GM12875 (cell line): ENCODE data around the gene PRKN.

Experiments used
- H3K4me3 ChIP-seq: one replicate; pipeline ENCODE4 v1.5.1; 2011; ENCODE audit warnings: low read depth, low read length, control low read depth
- CTCF ChIP-seq: IDR thresholded peaks from 2 replicates; pipeline ENCODE4 v1.5.1; 2011; ENCODE audit warnings: low read depth, mild to moderate bottlenecking, control low read depth, inconsistent platforms, low read length, moderate library complexity, borderline replicate concordance; ENCODE audit not compliant: insufficient read depth

Gene PRKN

DNA sequence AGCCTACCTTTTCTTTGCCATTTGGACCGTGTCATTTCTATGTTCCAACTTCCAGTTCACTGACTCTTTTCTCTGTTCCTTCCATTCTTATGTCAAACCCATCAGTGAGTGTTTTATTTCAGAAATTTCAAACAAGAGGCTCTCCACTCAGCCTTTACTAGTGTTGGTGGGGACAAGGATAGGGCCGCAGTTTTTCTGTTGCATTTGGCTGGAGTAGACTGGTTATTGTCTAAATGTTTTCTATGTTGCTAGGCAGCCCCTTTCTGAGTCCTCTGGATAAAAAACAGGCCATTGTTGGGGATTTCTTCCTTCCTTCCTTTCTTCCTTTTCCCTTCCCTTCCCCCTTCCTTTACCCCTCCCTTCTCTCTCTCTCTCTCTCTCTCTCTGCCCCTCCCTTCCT lies 288.6 kb downstream of the PRKN start:
- H3K4me3 ChIP-seq, result no peak overlapping the region
- TF ChIP-seq CTCF, result no peak

- H3K4me3 ChIP-seq, result no peak overlapping the region
- TF ChIP-seq CTCF, result no peak
Observed at GRCh38 chr6:162435071-162435470, 292.5 kb downstream of the PRKN start.

DNA sequence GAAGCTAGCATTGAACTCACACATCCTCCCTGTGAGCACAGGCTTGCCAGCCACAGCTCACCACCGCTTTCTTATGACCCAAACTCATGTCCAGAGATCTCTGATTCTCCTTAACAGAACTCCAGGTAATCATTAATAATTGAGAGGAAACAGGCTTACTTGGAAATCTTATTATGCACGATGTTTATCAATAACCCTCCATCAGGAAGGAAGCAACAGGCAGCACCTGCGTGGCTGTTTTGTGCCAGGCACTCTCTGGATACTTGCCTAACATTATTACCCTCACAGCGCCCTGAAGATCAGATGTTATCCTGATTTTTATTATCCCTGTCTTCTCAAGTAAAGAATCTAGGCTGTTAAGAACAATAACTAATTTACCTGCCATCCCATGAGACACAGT lies 306.6 kb downstream of the PRKN start:
- no peak for TF ChIP-seq CTCF
- H3K4me3 ChIP-seq, result no peak overlapping the region

- no peak overlapping the region for H3K4me3 ChIP-seq
- TF ChIP-seq CTCF, result no peak
Observed at GRCh38 chr6:162416831-162417537, 310.6 kb downstream of the PRKN start.

DNA sequence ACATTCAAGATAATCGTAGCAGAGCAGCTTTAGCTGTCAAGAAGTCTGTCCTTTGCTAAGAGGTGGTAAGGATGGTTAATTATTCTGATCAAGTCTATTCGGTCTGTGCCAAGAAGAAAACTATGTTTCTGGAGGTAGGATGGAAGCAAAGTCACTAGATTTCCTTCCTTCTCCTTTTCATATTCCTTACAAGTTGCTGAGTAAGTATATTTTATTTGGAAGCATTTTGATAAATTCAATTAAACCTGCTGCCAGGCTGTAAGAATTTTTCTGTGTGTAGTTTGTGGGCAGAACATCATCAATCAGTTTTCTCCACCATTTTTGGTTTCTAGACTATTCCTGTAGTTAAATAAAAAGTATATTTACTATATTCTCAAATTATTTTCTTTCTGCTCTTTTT lies 311.3 kb downstream of the PRKN start:
- H3K4me3 ChIP-seq, result no peak overlapping the region
- TF ChIP-seq CTCF, result no peak

GRCh38 chr6:162409741-162410691 lies 317.6 kb downstream of the PRKN start:
- no peak for TF ChIP-seq CTCF
- H3K4me3 ChIP-seq, result no peak overlapping the region
